GM12872 (cell line): ENCODE results near the gene E2F6.

Source experiments
- CTCF ChIP-seq: IDR thresholded peaks from 3 replicates; pipeline ENCODE4 v1.5.1; 2011; ENCODE audit warnings: low read depth, mild to moderate bottlenecking, low read length, moderate library complexity; ENCODE audit not compliant: insufficient read depth

E2F6 gene

GRCh38 chr2:11508279-11508678 is 42.3 kb upstream of the E2F6 start:
- TF ChIP-seq CTCF: no peak

GRCh38 chr2:11507517-11507916 is 41.6 kb upstream of the E2F6 start:
- TF ChIP-seq CTCF: no peak

- TF ChIP-seq CTCF: no peak
These were observed 40.6 kb upstream of the E2F6 start for GRCh38 chr2:11506611-11506969.

- no peak for TF ChIP-seq CTCF
These were observed 40.0 kb upstream of the E2F6 start for GRCh38 chr2:11505652-11506610.

GRCh38 chr2:11503354-11503927 is 37.5 kb upstream of the E2F6 start:
- no peak for TF ChIP-seq CTCF

GRCh38 chr2:11502740-11503292 is 36.9 kb upstream of the E2F6 start:
- no peak for TF ChIP-seq CTCF

- TF ChIP-seq CTCF: no peak
These were observed 34.8 kb upstream of the E2F6 start for GRCh38 chr2:11500702-11501303.
